OCI-LY3 (cell line): ENCODE data around the gene SLA2.

Experiments
- CTCF ChIP-seq: fragments of 200-600, 300-600 bp; sonication (generic); IDR thresholded peaks from 2 replicates; pipeline ENCODE4 v1.5.1; 2014; ENCODE audit warnings: antibody characterized with exemption, low read length, low read depth
- EZH2phosphoT487 ChIP-seq: fragments of 200-600 bp; shearing (Covaris generic); IDR thresholded peaks from 2 replicates; pipeline ENCODE4 v1.6.1; 2018; ENCODE audit warnings: antibody characterized with exemption, mixed run types, low read depth

- no peak for TF ChIP-seq CTCF
- no peak for TF ChIP-seq EZH2phosphoT487
Observed at GRCh38 chr20:36644032-36644705, 1.8 kb downstream of the SLA2 start.
